ENCODE data around the gene TMEM183A.

TMEM183A gene

GRCh38 chr1:203057911-203058675 lies 50.9 kb downstream of the TMEM183A start:
- Histone ChIP-seq H3K27ac (ENCODE audit: poor library complexity, severe bottlenecking) (no peak overlapping the region), H3K36me3 (ENCODE audit: low read depth) (no peaks in the 10 kb centered on the region), H3K27me3 (ENCODE audit: insufficient read depth, poor library complexity, severe bottlenecking) (no peaks in the 10 kb centered on the region), H3K4me1 (ENCODE audit: insufficient read depth, poor library complexity, severe bottlenecking) (no peaks in the 10 kb centered on the region), H3K9me3 (ENCODE audit: severe bottlenecking) (no peaks in the 10 kb centered on the region), H3K4me3 (ENCODE audit: severe bottlenecking) (no peak overlapping the region)
- ATAC-seq (ENCODE audit: low read depth) (no peak), DNase-seq (ENCODE audit: low spot score) (no peak)
- no peak for TF ChIP-seq CTCF (IDR thresholded peaks at IDR 0.05; ENCODE audit: poor library complexity, severe bottlenecking)

DNA sequence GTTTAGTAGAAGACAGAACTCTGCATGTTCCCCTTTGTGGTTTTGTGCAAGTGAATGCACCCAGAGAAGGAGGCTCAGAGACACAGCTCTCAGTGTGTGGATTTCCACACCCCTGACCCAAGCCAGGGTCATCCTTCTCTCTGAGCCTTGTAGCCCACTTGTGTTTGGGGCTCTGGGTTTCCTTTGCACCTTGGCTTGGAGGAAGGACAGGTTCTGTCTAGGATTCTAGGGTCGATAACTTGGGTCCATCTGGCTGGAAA lies 51.4 kb downstream of the TMEM183A start:
- no peaks in the 10 kb centered on the region for H3K27me3 ChIP-seq (ENCODE audit: insufficient read depth, poor library complexity, severe bottlenecking)
- no peak overlapping the region for H3K27ac ChIP-seq (ENCODE audit: poor library complexity, severe bottlenecking)
- no peaks in the 10 kb centered on the region for H3K36me3 ChIP-seq (ENCODE audit: low read depth)
- ATAC-seq (ENCODE audit: low read depth) (no peak), DNase-seq (ENCODE audit: low spot score) (no peak)
- H3K4me1 ChIP-seq (ENCODE audit: insufficient read depth, poor library complexity, severe bottlenecking) = no peaks in the 10 kb centered on the region
- H3K4me3 ChIP-seq (ENCODE audit: severe bottlenecking) = no peak overlapping the region
- no peak for TF ChIP-seq CTCF (IDR thresholded peaks at IDR 0.05; ENCODE audit: poor library complexity, severe bottlenecking)
- H3K9me3 ChIP-seq (ENCODE audit: severe bottlenecking) = no peaks in the 10 kb centered on the region

DNA sequence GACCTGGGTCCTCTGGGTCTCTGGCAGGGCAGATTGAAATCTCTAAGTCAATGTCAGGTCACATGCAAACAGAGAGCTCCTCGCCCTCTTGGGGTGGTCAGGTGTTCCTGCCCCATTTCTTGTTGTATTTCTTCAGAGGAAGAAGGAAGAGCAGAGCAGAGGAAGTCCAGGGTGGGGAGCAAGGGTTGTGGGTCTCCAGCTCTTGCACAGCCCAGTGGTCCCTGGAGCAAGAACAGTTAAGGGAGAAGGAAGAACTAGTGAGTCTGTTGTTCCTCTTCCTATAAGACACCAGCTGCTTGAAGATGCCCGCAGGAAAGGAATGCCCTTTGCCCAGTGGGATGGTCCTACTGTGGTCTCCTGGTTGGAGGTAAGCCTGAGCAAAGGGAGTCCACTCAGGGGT lies 52.3 kb downstream of the TMEM183A start:
- TF ChIP-seq CTCF (IDR thresholded peaks at IDR 0.05; ENCODE audit: poor library complexity, severe bottlenecking) = no peak

DNA sequence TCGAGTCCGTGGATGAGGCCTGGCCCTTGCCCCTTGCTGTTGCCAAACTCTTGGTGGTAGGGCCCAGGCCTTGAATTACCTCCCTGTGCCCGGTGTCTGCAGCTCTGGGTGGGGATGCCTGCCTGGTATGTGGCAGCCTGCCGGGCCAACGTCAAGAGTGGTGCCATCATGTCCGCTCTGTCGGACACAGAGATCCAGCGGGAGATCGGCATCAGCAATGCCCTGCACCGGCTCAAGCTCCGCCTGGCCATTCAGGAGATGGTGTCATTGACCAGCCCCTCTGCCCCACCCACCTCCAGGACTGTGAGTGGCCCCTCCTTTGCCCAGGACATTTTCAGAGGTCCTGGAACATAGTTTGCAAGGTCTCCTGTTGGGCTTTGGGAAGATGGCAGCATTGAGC lies 52.9 kb downstream of the TMEM183A start:
- ATAC-seq (ENCODE audit: low read depth) = no peak
- H3K4me3 ChIP-seq (ENCODE audit: severe bottlenecking) = no peak overlapping the region
- no peak for DNase-seq (ENCODE audit: low spot score)
- no peak overlapping the region for H3K27ac ChIP-seq (ENCODE audit: poor library complexity, severe bottlenecking)
- no peaks in the 10 kb centered on the region for H3K36me3 ChIP-seq (ENCODE audit: low read depth)
- H3K9me3 ChIP-seq (ENCODE audit: severe bottlenecking) = no peaks in the 10 kb centered on the region
- H3K4me1 ChIP-seq (ENCODE audit: insufficient read depth, poor library complexity, severe bottlenecking) = no peaks in the 10 kb centered on the region
- TF ChIP-seq CTCF (IDR thresholded peaks at IDR 0.05; ENCODE audit: poor library complexity, severe bottlenecking) = no peak
- H3K27me3 ChIP-seq (ENCODE audit: insufficient read depth, poor library complexity, severe bottlenecking) = no peaks in the 10 kb centered on the region

More for the DNA sequence above, 52.3 kb downstream of the TMEM183A start:
- Histone ChIP-seq H3K4me1 (ENCODE audit: insufficient read depth, poor library complexity, severe bottlenecking) (no peaks in the 10 kb centered on the region), H3K9me3 (ENCODE audit: severe bottlenecking) (no peaks in the 10 kb centered on the region), H3K27me3 (ENCODE audit: insufficient read depth, poor library complexity, severe bottlenecking) (no peaks in the 10 kb centered on the region), H3K27ac (ENCODE audit: poor library complexity, severe bottlenecking) (no peak overlapping the region), H3K4me3 (ENCODE audit: severe bottlenecking) (no peak overlapping the region), H3K36me3 (ENCODE audit: low read depth) (no peaks in the 10 kb centered on the region)
- DNase-seq (ENCODE audit: low spot score) (no peak), ATAC-seq (ENCODE audit: low read depth) (no peak)

- no peaks in the 10 kb centered on the region for H3K36me3 ChIP-seq (ENCODE audit: low read depth)
- no peak for TF ChIP-seq CTCF (IDR thresholded peaks at IDR 0.05; ENCODE audit: poor library complexity, severe bottlenecking)
- no peak overlapping the region for H3K4me3 ChIP-seq (ENCODE audit: severe bottlenecking)
Observed at GRCh38 chr1:203063287-203063686, 56.1 kb downstream of the TMEM183A start.

More at GRCh38 chr1:203063287-203063686, 56.1 kb downstream of the TMEM183A start:
- H3K4me1 ChIP-seq (ENCODE audit: insufficient read depth, poor library complexity, severe bottlenecking) = no peaks in the 10 kb centered on the region
- DNase-seq (ENCODE audit: low spot score) (no peak), ATAC-seq (ENCODE audit: low read depth) (no peak)
- no peaks in the 10 kb centered on the region for H3K9me3 ChIP-seq (ENCODE audit: severe bottlenecking)
- H3K27me3 ChIP-seq (ENCODE audit: insufficient read depth, poor library complexity, severe bottlenecking) = no peaks in the 10 kb centered on the region
- no peak overlapping the region for H3K27ac ChIP-seq (ENCODE audit: poor library complexity, severe bottlenecking)
